ENCODE measurements around the gene CD151. TPM values are rescaled to one million over a fixed set of nuclear protein-coding genes. Genes with fewer than 3 reads are reported as not detected.

The CD151 gene
- polyA plus RNA-seq, 3 donors, result 495 to 757 (median 531) TPM

DNA sequence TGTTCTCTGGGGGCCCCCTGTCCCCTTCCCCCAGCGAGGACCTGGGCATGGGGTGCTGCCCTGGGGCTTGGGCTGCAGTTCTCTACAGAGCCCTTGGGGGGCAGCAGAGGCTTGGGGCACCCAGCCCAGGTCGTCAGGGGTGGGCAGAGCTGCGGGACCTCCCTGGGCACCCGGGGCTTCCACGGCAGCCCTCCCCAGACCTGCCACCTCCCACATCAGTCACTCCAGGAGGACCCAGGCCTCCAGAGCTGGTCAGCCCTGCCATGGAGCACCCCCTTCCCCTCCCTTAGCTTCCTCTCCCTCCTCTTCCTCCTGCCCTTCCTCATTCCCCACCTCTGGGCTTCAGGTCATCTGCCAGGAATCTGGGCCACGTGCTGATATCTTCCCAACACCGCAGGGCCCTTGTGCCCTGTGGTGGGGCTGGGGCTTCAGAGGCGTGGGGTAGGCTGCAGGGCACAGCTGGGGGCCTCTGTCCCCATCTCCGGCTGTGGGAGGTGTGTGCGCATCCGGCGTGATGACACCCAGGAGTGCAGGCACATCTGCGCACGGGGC lies 15.7 kb downstream of the CD151 start:
- no peak overlapping the region for H3K27ac ChIP-seq (ENCODE audit: low read depth, low read length)
- WGBS, 3 donors, result 32 to 39% (median 34%) methylated on average over 14 of the region's 14 CpGs

DNA sequence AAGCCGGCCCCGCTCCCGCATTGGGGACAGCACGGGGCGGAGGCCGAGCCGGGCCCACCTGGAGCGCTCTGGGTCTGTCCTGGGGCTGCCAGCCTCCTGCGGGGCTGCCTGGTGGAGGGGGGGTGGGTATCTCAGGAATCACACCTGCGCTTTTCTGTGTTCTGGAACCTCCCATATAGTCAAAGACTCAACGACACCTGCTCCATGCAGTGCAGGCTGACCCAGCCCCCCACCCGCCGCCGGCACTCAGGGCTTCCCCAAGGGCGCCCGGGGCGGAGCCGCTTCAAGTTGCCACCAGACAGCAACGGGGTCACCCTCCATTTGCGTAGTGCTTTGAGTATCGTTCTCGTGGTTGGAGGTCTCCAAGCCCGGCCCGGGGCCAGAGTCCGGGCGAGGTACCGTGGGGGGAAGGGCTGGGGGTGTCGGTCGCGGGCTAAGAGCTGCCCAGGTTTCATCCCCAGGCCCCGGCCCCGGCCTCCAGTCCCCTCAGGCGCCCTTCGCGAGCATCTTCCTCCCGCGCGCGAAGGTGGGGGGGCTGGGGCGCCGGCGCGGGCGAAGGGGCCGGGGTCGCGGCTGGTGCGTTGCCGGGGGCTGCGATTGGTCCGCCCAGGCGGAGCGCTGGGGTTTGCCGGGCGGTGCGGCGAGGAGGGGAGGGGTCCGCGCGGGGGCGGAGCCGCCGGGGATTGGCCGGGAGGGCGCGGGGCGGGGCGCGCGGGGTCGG lies 16.5 kb downstream of the CD151 start:
- WGBS, 3 donors, result 5 to 19% (median 18%) methylated on average over 30 to 70 of the region's 71 CpGs
- H3K27ac ChIP-seq (ENCODE audit: low read depth, low read length), result no peak overlapping the region

DNA sequence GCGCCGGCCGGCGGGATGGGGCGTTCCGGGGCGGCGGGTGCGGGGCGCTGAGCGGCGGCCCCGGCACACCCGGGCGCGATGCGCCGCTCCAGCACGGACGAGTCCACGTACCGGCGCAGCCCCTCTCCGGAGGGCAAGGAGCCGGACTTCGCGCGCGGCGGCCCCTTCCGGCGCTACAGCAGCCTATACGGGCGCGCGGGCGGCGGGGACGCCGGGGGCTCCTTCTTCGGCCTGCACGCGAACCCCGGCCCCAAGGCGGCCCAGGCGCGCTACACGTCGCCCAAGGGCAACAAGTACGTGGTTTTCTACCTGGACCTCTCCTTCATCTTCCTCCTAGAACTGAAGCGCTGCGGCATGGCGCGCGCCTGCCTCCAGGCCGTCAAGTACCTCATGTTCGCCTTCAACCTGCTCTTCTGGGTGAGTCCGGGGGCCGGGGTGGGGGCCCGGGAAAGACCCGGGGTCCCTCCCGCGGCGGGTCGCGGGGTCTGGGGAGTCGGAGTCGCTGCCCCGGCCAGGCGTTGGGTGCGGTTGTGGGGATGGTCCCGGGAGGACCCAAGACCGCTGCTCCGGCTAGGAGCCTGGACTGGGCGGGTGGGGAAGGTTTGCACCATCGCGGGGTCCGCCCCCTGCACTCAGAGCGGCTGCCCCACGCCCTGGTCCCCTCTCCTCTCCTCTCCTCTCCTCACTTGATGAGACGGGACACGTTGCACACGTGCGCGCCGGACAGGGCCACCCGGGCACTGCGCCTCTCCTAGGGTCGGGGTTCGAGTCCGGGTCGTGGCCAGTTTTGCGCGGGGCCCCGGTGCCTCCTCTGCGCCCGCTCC lies 17.4 kb downstream of the CD151 start:
- H3K27ac ChIP-seq (ENCODE audit: low read depth, low read length), result no peak overlapping the region
- WGBS, 3 donors, result 32 to 44% (median 40%) methylated on average over 70 to 97 of the region's 97 CpGs

DNA sequence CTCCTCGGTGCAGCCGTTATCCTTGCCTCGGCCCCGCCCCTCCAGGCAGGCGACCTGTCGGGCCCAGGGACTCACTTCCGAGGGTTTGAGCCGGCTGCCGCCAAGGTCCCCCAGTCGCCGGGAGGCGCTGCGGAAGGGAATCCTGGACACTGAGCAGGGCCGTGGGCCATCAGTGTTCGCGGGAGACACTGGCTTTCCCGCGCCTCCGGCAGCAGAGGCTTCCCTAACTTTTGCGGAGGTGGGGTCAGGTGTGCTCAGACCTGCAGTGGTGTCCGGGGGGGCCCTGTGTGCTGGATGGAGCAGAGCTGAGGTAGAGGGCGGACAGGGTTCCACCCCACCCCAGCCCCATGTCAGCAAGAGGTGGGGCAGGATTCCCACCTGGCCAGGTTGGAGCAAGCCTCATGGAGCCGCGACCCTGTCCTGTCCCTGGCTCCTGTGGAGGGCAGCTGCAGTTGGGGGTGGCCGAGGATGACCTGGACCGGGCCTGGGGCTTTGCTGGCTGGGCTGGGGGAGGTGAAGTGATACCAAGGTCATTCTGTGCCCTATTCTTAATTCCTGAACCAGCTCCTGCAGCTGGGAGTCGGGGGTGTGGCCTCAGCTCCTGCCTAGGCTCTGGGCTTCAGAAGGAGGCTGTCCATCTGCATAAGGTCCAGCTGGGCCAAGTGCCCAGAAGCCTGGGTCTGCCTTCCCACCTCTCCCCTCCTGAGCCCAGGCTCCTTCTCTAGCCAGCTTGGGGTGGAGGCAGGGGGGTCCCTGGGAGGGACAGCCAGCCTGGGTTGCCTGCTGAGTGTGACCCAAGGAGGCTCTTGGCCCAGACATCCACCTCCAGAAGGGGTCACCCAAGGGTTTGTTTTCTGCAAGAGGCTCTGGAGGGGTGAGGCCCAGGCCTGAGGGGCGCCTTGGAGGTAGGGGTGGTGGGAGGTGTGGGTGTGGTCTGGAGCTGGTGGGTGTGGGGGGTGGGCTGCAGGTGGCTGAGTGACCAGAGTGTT lies 18.3 kb downstream of the CD151 start:
- WGBS, 3 donors, result 72 to 82% (median 79%) methylated on average over 27 to 28 of the region's 28 CpGs
- H3K27ac ChIP-seq (ENCODE audit: low read depth, low read length), result no peak overlapping the region

DNA sequence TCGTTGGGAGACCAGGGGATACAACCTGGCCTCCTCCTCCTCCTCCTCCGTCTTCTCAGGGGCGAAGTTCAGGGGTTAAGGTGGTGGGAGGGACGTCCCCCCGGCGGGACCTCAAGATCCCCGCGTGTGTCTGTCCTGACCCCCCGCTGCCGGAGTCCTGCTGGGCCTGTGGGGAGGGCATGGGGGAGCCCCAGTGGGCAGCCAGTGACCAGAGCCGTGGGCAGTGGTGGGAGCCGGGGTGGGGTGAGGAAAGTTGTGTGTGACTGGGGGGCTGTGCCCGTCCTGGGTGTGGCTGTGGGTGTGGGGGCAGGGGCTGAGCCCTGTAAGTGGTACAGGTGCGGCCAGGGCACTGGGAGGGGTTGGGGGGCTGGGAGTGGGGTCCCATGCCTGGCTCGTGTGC lies 20.0 kb downstream of the CD151 start:
- H3K27ac ChIP-seq (ENCODE audit: low read depth, low read length), result no peak overlapping the region
- 78 to 80% (median 80%) methylated on average over 11 to 15 of the region's 15 CpGs for WGBS, 3 donors

DNA sequence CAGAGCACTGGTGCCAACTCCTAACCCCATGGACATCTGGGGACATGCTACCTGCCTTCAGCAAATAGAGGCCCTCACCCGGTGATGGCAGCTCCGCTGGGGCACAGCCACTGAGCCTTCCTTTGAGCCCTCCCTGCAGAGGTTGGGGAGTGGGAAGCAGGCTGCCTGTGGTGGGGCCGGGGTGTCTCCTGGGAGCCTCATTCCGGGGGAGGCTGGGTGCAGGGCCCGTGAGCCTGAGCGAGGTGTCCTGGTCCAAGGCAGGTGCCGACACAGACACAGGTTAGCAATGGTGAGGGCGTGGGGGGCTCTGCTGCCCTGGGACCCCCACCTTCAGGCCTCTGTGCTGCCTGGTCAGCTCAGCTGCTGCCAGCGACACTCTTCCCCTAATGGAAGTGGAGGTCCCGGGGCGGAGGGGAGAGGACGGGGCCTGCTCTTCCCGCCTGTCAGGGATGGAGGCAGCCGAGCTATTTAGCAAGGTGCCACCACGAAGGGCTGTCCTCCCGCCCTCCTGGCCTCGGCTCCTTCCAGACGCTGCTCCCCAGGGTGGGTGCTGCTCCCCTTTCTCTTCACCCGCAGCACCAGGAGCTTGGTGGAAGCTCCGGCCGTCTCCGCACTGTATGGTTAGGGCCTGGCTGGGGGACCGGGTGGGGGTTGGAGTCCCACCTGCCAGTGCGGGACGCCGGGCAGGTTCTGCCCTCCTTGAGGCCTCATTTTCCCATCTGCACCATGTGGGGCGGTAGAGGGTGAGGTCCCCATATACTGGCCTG lies 21.1 kb downstream of the CD151 start:
- H3K27ac ChIP-seq (ENCODE audit: low read depth, low read length), result no peak overlapping the region
- WGBS, 3 donors, result 89 to 94% (median 92%) methylated on average over 24 to 27 of the region's 27 CpGs

DNA sequence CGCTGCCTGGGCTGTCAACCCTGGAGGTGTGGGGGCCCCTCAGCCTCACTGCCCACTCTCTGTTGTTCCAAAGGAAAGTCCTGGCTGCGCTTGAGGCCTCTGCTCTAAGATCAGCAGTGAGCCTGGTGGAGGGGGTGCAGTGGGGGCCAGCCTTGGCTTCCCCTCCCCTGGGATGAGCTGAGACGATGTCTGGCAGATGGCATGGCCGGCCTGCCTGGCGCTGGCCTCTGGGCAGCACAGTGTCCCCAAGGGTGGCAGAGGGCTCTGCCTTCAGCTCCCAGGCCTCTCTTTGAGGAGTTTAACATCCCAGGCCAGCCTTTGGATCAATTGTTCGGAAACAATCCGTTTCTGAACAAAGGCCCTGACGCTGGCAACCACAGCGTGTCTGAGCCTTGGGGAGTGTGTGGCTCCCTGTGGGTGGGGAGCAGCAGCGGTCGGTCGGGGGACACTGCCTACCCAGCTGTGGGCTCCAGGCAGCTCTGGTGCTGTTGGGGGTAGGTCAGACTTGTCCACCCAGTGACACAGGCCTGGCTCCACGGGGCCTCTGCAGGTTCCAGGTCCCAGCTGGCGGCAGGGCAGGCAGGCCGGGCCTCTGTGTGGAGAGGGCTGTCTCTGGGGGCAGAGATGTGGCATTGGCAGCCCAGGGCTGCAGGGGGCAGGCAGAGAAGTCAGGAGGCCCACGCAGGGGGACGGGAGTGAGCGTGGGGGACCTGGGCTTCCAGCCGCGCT lies 22.0 kb downstream of the CD151 start:
- no peak overlapping the region for H3K27ac ChIP-seq (ENCODE audit: low read depth, low read length)
- WGBS, 3 donors, result 80 to 89% (median 89%) methylated on average over 19 to 20 of the region's 20 CpGs

DNA sequence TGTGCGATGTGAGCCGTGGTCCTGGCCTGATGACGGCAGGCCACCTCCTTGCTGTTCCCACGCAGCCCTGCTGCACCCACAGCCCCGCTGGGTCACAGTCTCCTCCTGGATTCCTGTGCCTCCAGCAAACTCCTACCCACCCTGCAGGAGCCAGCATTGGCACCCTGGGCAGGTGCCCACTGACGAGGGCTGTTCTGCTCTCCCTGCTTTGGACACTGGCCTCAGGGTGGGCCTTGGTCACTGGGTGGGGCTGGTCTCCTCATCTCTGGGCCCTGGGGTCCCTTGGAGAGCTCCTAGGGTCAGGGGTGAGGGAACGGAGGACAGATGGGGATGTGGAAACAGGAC lies 22.6 kb downstream of the CD151 start:
- no peak overlapping the region for H3K27ac ChIP-seq (ENCODE audit: low read depth, low read length)
- WGBS, 3 donors, result 86 to 92% (median 90%) methylated on average over 6 to 7 of the region's 7 CpGs

DNA sequence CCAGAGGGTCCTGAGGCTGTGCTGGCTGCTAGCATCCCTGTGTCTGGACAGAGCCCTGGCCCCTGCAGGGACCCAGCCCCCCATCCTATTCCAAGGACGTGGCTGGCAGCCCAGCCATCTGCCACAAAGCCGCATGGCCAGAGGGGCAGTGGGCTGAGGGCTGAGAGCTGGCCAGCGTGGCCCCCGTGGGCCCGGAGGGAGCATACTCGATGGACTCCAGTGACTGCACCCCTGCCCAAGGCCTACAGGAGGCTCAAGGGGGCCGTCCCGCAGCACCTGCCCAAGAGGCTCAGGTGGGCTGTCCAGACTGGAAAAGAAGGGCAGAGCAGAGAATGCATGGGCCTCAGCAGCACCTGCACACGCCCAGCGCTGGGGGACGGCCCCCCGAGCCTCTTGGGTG lies 23.0 kb downstream of the CD151 start:
- no peak overlapping the region for H3K27ac ChIP-seq (ENCODE audit: low read depth, low read length)
- 88 to 93% (median 91%) methylated on average over 12 of the region's 12 CpGs for WGBS, 3 donors

DNA sequence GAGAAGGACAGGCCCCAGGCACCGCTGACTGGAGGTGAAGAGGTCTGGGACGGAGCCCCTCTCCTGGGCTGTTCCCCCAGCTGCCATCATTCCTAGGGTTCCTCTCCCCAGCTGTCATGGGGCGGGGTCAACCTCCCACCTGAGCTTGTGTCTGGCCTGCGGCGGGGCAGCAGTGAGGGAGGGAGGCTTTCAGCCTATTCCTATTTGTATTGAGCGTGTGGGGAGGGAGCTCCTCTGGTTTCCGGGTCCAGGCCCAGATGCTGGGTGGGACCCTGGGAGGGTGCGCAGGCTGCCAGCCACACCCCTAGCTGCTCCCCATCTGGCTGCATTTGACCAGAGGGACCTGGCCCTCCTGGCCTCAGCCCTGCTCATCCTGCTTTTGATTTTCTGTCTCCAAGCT lies 23.6 kb downstream of the CD151 start:
- no peak overlapping the region for H3K27ac ChIP-seq (ENCODE audit: low read depth, low read length)
- WGBS, 3 donors, result 64 to 81% (median 73%) methylated on average over 8 of the region's 8 CpGs

DNA sequence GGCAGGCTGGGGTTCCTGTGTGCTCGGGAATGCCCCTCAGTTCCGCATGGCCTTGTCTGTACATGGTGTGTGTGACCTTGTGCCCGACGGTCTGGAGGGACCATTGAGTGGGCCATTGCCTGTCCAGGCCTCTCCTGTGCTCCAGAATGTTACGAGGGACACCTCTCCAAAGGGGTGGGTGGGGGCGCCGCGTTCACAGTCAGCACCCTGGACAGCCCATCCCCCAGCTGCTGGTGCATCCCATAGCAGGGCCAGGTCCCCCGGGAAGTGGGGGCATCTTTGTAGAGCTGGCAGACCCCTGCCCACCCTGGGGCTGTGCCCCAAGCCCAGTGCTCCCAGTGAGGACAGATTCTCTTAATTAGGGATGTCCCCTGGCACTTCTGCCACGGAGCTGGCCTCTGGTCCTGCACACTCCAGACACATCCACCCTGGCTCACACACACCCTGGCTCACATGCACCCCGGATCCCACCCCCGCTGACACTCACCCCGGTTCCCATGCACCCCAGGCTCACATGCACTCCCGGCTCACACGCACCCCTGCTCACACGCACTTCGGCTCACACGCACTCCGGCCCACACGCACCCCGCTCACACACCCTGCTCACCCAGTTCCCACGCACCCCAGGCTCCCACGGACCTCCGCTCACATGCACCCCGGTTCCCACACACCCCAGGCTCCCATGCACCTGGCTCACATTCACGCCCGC lies 25.5 kb downstream of the CD151 start:
- WGBS, 3 donors, result 82 to 84% (median 82%) methylated on average over 24 to 27 of the region's 27 CpGs
- no peak overlapping the region for H3K27ac ChIP-seq (ENCODE audit: low read depth, low read length)

DNA sequence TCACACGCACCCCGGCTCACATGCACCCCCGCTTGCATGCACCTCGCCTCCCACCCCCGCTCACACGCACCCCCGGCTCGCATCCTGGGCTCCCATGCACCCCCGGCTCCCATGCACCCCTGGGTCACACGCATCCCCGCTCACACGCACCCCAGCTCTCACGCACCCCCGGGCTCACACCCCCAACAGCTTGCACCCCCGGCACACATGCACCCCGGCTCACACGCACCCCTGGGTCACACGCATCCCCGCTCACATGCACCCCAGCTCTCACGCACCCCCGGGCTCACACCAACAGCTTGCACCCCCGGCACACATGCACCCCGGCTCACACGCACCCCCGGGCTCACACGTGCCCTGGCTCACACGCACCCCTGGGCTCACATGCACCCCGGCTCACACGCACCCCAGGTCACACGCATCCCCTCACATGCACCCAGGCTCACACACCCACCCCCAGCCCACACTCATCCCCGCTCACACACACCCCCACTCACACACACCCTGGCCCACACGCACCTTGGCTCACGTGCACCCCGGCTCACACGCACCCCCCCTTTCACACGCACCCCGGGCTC lies 26.1 kb downstream of the CD151 start:
- H3K27ac ChIP-seq (ENCODE audit: low read depth, low read length), result no peak overlapping the region
- WGBS, 3 donors, result 82 to 89% (median 87%) methylated on average over 31 to 37 of the region's 37 CpGs

DNA sequence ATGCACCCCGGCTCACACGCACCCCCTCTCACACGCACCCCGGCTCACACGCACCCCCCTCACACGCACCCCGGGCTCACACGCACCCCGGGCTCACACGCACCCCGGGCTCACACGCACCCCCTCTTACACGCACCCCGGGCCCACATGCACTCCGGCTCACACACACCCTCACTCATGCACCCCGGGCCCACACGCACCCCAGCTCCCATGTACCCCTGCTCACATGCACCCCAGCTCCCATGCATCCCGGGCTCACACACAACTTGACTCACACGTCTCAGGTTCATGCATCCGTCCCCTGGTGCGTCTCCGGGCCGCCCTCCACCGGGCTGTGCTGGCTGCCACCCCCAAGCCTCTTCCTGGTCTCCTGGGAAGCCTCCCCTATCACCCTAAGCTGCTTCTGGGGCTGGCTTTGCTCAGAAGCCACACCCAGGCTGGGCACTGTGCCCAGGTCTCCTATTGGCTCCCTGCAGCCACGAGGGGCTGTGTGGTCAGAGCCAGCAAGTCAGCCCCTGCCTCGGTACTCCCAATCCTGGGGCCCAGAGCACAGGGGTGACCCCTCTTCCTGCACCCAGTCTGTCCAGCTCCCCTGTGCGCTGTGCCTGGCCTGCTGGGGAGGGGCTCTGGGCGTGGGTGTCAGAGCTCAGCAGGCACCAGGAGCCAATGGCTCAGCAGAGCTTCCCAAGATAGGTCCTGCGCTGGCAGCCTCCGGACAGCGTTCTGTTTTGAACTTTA lies 26.8 kb downstream of the CD151 start:
- 46 to 60% (median 58%) methylated on average over 20 to 31 of the region's 31 CpGs for WGBS, 3 donors
- H3K27ac ChIP-seq (ENCODE audit: low read depth, low read length), result no peak overlapping the region

DNA sequence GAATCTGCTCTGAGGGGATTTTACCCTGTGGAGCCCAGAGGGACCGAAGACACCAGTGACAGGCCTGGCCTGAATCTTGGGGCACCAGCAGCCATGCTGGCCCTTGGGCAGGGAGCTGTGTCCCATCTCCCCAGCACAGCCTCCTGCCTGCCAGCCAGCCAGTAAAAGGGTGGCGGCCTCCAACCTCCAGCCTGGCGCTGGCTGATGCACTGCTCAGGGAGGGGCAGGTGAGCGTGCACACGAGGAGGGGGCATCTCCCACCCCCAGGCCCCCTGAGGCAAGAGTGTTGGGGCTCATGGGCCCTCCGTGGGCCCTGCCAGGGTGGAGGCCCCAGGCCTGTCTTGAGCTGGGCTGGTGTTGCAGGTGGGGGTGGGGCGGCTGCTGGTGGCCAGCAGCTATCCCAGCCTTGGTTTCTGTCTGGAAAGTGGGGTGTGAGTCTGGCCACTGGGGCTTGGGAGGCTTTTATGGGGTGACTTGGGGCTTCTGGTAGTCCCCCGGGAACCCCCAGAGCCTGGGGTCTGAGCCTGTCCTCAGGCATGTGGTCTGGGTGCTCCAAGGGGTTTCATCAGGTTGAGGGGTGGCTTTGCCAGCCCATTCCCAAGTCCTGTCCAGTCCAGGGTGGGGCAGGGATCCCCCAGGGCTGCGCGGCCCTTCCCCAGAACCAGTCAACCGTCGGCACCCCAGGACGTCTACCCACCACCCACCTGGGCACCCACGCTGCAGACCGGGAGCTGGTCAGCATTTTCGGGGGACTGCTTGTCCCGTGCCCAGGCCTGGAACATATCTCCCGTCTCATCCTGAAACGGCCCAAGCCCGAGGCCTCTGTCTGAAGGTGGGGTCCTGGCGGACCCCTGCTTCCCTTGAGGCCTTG lies 27.7 kb downstream of the CD151 start:
- 83 to 86% (median 85%) methylated on average over 20 to 21 of the region's 21 CpGs for WGBS, 3 donors
- H3K27ac ChIP-seq (ENCODE audit: low read depth, low read length), result no peak overlapping the region

DNA sequence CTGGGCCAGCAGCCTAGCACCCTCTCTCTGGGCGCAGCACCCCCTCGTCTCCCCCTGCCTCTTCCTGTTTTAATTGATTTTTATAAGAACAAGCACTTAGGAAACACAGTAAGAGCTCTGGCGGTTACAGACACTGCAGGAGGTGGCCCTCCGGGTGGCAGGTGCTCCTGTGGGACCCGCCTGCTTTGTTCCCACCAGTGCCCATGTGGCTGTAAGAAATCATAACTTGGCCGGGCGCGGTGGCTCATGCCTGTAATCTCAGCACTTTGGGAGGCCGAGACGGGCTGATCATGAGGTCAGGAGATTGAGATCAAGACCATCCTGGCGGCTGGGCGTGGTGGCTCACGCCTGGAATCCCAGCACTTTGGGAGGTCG lies 28.3 kb downstream of the CD151 start:
- H3K27ac ChIP-seq (ENCODE audit: low read depth, low read length), result no peak overlapping the region

More for the DNA sequence above, 28.3 kb downstream of the CD151 start:
- 83 to 92% (median 91%) methylated on average over 14 of the region's 14 CpGs for WGBS, 3 donors
